ACHN (cell line): ENCODE data around the gene CAB39.

Experiments used
- DNase-seq: peaks from one replicate; pipeline ENCODE4 v3.0.0-alpha.2; 2015
- in situ Hi-C: cut with HindIII; loops from 2 replicates; pipeline ENCODE4 v1.10.0; 2017; ENCODE audit warnings: low sequenced_read_pairs, low pct_ligation_motif_present, low pct_unique_long_range_greater_than_20kb

CAB39 gene

DNA sequence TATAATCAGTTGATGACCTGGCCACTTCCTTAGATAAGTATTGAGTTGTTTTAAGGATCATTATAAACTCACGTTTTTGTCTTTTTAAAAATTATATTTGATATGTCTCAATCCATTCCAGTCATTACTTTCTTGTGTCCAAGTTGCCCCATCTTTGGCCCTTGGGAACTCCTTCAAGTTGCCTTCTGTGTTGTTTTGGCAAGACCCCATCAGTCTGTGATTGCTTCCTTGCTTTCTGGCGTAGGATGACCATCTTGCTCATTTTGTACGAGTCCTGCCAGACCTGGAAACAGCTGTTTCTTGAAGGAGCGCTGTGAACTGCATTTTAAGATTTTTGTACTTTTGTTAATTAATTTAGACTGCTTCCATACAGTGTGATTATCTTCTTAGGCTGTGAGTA lies 83.2 kb downstream of the CAB39 start:
- no peak for DNase-seq
- in situ Hi-C loops = no loop called here

DNA sequence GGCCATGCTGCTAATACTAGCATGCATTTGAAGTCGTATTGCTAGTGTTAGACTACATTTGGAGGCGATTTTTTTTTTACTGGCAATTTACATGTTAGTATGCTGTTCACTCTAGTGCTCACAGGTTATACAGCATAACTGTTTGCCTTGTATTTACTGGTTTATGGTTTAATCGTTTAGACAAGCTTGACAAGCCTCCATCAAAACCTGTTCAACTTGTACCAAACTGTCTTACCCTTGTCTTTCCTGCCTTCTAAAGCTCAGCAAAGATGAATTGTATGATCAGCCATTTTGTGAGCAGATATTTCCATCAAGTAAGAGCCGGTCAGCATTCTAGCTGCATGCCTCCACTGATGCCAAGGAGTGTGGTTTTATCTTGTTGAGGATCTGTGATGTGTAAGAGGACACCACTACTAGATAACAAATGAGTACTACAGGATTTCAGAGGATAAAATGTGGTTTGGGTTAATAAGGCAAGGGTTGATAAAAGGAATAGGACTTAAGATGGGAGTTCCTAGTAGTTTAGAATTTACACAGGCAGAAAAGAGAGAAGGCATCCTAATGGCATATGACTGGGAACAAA lies 83.7 kb downstream of the CAB39 start:
- no peak for DNase-seq
- in situ Hi-C loops = no loop called here

DNA sequence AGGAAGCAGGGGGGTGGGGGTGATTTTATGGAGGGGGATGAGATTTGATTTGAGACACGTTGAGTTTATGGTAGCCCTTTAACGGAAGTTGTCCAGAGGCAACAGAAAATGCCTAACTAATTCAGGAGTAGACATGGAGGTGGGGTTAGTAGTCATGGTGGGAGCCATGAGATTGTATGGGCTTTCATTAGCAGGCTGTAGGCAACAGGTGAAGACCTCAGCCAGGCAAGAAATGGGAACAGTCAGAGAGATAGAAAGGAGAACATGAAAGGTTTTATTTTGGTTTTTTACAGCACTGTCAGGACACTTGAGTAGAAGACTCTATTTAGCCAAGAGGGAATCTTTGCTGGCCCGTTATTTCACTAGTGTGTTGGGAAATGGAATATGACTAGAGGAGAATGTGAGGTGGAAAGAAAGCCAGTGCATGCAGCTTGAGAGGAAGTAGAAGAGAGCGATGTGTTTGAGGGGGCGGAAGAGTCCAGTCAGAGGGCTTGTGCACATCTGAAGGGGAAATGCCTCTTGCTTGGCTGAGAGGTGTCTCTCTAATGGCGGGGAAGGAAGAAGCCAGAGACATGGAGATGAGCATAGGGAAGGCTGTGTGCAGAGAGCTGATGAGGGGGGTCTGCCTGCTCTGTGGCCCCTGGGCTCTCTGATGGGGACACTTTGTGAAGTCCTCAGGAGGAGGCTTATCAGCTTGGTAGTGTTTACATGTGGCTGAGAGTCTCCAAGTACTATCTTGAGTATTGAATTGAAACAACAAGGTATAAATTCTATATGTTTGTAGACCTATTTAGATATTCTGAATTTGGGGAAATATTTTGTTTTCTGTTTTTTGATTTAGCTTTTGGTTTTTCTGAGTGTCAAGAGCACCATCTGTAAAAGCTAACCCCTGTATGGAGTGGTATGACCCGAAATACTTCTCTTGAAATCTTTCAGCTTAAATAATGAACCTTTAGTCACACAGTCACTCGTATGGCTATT lies 85.2 kb downstream of the CAB39 start:
- in situ Hi-C loops = no loop called here
- DNase-seq = no peak

DNA sequence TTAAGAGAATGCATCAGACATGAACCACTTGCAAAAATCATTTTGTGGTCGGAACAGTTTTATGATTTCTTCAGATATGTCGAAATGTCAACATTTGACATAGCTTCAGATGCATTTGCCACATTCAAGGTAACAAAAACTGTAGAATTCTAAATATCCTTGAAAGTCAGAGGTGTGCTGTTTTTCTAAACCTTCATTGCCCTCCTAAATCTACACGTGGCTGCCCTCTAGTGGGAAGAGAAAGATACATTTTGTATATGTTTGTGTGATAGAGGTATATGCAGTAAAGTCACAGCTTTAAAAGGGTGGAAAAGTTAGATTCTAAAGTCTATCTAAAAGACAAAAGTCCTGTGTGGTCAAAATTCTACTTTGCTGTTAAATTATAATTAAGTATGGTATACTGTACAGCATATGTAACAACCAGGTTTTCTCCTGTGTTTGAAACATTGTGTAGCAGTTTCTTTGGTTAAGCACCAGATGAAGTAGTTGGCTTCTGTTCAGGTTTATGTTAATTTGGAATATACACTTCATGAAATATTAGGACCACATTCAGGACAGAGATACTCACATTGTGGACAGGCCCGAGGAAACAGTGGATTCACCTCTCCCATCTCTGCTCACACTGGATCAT lies 86.2 kb downstream of the CAB39 start:
- DNase-seq = peak; percentile 72
- in situ Hi-C loops = no loop called here

DNA sequence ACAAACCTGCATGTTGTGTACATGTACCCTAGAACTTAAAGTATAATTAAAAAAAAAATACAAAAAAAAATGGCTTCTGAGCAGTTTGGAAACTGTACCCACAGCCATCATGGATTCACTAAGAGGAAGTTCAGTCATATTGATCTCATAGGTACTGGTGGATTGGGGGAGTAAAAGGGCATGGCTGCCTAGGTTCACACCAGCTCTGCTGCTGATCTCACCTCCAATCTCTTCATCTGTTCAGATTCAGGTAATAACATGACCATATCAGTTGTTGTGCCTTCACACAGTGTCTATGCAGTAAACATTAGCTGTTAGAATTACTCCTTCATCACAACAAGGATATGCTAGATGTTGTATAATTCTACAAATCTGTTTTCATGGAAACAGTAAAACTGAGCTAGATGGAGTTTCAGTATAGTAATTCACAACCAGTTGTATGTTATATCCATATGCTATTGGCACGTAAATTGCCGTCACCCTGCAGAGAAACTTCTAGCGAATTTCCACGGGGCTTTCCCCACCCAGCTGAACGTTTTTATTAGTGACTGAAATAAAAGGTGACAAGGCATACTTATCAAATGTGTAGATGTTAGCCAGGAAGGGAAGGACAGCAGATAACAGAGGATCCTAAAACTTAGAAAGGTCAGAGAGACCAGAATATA lies 92.8 kb downstream of the CAB39 start:
- DNase-seq = no peak
- in situ Hi-C loops = no loop called here

DNA sequence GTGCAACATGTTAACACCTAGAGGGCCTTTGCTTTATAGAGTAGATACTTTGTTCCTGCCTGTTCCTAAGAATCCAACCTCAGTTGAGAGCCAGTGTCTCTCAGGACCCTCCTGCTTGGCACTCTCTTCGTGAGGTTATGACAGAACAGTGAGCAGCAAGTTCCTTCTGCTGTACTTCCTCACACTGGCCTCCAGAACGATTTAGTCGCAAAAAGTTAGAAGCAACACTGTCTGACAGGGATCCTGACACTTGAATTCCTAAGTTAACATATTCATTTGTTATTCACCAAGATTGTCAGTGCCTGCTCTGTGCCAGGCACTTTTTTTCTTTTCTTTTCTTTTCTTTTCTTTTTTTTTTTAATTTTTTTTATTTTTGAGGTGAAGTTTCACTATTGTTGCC lies 95.1 kb downstream of the CAB39 start:
- DNase-seq = no peak
- in situ Hi-C loops = no loop called here

DNA sequence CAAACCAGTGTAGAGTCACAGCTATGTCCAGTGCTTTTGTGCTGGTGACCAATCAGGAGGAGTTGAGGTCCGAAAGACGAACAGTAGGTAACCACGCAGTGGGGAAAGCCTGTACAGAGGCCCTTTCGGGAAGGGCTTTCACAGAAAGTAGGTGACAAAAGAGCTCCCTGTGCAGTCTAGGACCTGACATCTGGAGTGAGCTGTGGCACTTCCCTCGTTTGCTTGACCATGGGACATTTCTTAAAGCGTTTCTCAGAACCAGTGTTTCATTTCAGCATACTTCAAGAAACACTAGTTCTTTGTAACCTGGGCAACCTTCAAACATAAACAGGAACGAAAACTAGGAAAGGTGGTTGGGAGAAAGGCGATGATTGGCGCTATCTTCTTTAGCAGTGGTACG lies 96.4 kb downstream of the CAB39 start:
- in situ Hi-C loops = no loop called here
- no peak for DNase-seq

DNA sequence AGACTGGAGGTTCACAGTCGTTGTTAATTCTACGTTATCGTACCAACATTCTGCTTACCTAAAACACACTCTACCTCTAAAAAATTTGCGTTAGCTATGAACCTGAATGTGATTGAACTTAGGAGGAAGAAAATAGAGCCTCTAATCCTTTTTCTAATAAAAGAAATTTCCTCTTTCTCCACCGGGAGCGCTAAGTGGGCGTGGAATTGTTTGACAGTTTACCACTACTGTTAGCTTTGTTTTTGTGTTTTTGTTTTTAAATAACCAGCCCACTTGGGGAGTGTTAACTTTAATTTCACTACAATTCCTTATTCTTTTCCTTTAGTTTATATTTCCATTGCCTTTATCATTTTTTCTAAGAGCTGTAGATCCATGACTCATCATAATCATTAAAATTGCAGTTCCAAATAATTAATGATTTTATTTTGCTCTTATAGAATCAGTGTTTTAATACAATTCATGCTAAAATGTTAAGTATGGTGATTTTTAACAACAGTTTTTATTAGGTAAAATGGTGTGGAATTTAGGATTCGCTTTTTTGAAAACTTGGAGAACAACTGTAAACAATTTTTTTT lies 97.1 kb downstream of the CAB39 start:
- peak; percentile 33 for DNase-seq
- in situ Hi-C loops = no loop called here

DNA sequence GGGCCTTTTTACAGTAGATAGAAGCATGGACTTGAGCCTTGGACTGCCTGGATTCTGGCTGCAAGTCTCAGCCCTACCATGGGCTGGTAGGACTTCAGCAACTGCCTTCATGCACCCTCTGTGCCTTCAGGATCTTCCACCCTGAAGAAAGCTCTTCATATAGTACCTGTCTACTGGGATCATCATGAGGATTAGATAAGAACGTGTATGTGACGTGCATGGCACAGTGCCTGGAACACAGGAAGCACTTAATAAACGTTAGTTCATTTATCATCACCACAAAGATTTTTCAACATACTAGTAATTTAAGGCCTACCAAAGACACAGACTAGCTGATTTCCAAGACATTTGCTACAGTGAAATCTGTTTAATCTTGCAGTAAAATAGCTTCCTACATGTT lies 98.9 kb downstream of the CAB39 start:
- DNase-seq = no peak
- in situ Hi-C loops = no loop called here

DNA sequence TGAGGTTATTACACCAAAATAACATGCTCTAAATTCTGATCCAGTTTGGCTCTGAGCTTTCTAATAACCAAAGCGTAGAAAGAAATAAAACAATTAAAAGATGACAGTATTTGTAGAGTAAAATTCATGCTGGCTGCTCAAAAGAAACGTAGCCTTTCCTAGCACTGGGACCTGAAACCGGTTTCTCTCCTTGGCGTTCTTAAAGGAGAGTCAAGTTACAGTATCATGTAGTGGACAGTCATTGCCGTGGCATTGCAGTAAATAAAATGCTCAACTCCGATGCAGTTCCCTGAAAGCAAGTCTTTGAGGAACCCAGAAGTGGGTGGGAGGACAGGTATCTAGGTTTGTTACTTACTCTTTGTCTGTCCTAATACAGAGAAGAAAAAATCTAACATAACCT lies 99.4 kb downstream of the CAB39 start:
- in situ Hi-C loops = no loop called here
- DNase-seq = no peak

DNA sequence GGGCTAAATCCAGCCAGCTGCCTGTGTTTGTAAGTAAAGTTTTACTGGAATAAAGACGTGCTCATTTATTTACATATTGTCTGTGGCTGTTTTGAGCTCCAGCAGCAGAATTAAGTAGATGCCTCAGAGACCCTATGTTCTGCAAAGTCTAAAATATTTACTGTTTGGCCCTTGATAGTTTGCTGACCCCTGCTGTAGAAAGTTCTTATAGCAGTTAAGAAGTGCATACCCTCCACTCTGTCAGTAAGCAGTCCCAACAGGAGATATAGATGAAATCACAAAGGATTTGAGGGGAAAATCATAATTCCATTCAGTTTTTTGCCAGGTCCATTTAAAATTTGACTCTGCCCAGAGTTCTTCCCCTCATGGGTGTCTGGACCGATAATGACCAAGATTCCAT lies 102.0 kb downstream of the CAB39 start:
- in situ Hi-C loops = no loop called here
- DNase-seq = peak; percentile 46

DNA sequence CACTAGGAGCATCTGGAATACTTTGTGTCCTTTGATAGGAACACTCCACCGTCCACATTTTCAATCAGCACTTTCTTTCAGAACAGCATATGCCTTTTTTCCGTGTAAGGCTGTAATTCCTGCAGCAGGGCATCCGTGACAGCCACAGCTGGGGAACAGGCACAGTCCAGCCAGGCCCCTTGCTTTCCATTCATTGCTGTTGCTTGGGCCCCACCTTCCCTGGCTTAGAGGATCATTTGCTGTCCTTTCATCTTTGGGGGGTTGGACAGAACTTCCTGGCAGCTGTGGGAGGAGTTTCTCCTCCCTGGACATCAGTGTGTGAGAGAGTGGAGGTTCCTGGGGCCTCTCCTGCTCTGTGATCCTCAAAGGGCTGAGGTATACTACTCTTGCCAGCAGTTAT lies 102.4 kb downstream of the CAB39 start:
- in situ Hi-C loops = no loop called here
- DNase-seq = no peak

DNA sequence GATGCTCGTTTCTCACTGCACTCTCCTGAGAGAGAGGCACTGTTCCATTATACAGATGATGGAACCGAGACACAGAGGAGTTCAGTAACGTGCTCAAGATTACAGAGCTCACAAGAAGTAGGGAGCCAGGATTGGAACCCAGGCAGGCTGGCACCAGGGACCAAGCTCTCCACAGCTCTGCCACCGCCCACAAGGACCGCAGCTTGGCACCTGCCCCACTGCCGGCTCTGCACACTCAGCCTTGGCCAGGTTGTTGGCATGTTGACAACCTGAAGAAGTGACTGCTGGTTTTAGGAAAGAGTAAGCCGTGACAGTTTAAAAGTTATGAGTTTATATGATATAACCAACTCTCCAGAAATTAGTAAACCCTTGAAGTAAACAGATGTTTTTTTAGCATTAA lies 104.1 kb downstream of the CAB39 start:
- in situ Hi-C loops = no loop called here
- no peak for DNase-seq

DNA sequence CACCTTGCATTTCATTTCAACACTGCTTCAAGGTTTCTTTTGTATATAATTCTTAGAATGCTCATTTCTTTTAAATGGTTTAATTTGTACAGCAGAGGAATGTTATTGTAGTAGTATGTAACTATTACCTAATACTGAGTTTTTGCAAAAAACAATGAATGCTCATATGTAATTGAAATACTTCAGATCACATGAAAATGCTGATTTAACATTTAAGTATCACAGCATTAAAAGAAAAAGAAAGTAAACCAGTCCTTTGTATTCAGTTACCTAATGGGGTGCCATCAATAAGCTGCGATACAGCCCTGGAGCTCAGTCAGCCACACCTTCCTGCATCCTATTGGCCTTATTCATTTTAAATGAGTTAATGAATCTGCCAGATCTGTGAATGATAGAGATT lies 106.8 kb downstream of the CAB39 start:
- DNase-seq = no peak
- in situ Hi-C loops = no loop called here

DNA sequence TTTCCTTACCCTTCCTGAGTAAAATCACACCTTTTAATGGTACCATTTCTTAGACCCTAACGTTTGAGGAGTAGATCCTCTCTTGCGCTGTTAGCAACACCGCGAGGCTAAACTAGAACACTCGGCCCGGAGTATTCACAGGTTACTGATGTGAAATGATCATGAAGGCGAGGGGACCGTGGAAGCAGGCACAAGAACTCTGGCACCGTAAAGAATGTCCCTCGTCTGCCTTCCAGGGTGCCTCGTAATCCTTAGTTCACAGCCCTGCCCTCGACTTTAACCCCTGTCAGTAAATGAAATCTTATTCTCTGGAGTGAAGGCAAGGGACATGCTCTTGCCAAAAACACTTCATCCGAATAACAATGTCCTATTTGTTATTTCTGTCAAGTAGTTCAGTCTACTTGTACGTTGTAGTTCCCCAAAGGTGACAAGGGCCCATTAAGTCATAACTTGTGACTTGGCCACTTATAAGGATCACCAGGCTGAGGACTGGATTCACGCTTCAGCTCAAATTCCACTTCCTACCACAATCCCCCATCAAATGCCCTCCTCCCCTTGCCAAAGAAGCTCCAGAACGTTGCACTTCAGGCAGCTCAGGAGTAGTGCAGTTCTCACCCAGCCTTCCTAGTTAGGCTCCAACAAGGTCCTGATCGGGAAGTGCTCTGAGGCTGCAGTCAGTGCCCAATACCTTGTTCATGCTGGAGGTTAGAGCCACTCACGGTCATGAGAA lies 108.8 kb downstream of the CAB39 start:
- DNase-seq = no peak
- in situ Hi-C loops = no loop called here

DNA sequence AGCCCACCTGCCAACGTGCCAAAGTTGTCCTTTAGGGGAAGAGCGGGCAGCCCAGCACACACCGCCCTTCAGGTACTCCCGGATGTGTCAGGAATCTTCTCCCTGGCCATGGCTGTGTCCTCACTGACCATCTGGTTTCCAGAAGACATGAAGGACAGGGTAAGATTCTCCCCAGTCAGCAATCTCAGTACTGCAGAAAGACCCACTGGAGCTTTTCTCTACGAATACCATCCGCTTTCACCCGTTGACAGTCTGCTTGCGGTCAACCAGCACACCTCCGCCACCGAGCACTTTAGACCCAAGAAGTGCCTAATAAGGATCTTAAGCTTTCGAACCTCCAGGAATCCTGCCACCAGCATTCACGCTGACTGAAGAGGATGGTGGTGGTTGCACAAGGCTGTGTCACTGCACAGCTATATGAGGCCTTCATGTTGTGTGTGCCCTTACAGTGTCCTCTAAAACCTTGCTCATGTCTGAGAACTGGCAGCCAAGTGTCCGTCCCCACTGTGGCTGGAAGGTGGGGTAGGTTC lies 109.4 kb downstream of the CAB39 start:
- in situ Hi-C loops = no loop called here
- DNase-seq = no peak

DNA sequence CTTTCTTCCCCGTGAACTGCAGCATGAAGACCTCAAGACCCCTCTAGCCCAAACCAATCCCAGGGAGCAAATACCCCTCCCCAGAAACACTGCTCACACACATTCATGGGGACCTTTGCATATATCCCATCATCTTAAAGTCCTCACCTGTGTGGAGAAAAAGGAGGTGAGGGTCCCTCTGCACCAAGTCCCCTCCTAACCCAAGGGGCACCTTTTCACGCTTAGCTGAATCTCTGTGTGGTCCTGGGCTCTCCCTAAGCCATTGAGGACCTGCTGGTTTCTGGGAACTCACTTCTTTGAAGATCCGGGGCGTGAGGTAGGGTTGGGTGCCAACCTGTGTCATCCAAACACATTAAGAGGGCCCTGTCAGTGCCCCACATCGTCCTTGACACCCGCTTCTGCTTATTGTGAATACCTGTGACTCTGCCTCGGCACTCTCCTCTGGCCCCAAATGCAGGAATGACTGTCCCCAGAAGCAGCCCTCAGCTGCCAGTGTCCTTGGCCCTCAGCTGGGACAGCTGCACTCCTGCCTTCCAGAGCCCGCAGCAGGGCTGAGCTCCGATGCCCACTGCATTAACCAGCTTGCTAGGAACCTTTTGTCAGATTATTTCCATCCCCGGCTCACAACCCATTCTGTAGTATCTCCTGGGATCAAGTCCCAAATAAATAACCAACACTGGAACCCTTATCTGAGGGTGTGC lies 110.8 kb downstream of the CAB39 start:
- in situ Hi-C loops = no loop called here
- DNase-seq = no peak
